GM19043 (cell line): ENCODE results near the gene NME3.
"Not testable (repeated sequence)": the region's sequence is repeated elsewhere in the genome, so short reads cannot be mapped to it uniquely, and the experiment has no call there.

Source experiments
- ATAC-seq: cut with Tn5 transposase; IDR thresholded peaks from one replicate; pipeline ENCODE4 v1.9.1; 2021; ENCODE audit warnings: low read depth; ENCODE audit not compliant: unreplicated experiment

The NME3 gene

GRCh38 chr16:1771188-1771863 lies at the start of gene NME3:
NME3 (minus strand) TSS chr16:1771543; CDS start chr16:1771534, 9 bp downstream.
- no peak for ATAC-seq

- ATAC-seq = no peak
Observed at GRCh38 chr16:1820946-1821290, 49.6 kb upstream of the NME3 start.

GRCh38 chr16:1820096-1820945 lies 49.0 kb upstream of the NME3 start:
- no peak for ATAC-seq

GRCh38 chr16:1819611-1820010 lies 48.3 kb upstream of the NME3 start:
- no peak for ATAC-seq

- ATAC-seq = no peak
Observed at GRCh38 chr16:1818873-1819525, 47.7 kb upstream of the NME3 start.

GRCh38 chr16:1818204-1818872 lies 47.0 kb upstream of the NME3 start:
- ATAC-seq = no peak

GRCh38 chr16:1817716-1818115 lies 46.4 kb upstream of the NME3 start:
- ATAC-seq = no peak

GRCh38 chr16:1817276-1817589 lies 45.9 kb upstream of the NME3 start:
- no peak for ATAC-seq

GRCh38 chr16:1816396-1817275 lies 45.3 kb upstream of the NME3 start:
- ATAC-seq = no peak

GRCh38 chr16:1815461-1815860 lies 44.1 kb upstream of the NME3 start:
- no peak for ATAC-seq

GRCh38 chr16:1812732-1813163 lies 41.4 kb upstream of the NME3 start:
- ATAC-seq = no peak

- no peak for ATAC-seq
Observed at GRCh38 chr16:1810536-1810935, 39.2 kb upstream of the NME3 start.

GRCh38 chr16:1810106-1810505 lies 38.8 kb upstream of the NME3 start:
- ATAC-seq = no peak

- no peak for ATAC-seq
Observed at GRCh38 chr16:1809281-1809801, 38.0 kb upstream of the NME3 start.

- ATAC-seq = no peak
Observed at GRCh38 chr16:1808691-1809090, 37.3 kb upstream of the NME3 start.

GRCh38 chr16:1807626-1808025 lies 36.3 kb upstream of the NME3 start:
- ATAC-seq = no peak

GRCh38 chr16:1800701-1801100 lies 29.4 kb upstream of the NME3 start:
- no peak for ATAC-seq

- ATAC-seq = not testable (repeated sequence)
Observed at GRCh38 chr16:1799263-1799662, 27.9 kb upstream of the NME3 start.

GRCh38 chr16:1794908-1795666 lies 23.7 kb upstream of the NME3 start:
- ATAC-seq = no peak
